Sigmoid colon (tissue), 4 donors: ENCODE measurements around the gene ENAH.

ENCODE experiments used
- POLR2AphosphoS5 ChIP-seq, 4 donors: sonication (generic); formaldehyde crosslinking; IDR thresholded peaks; one replicate each; pipeline ENCODE4 v1.6.1; 2017; ENCODE audit warnings: antibody characterized with exemption in 4 of 4
- TF ChIP-seq, protein P1 (sequence below), 4 experiments: fragments of 450-650 bp in 3 of 4; fragments of 200-600 bp in 1 of 4; IDR thresholded peaks; one replicate each; pipeline ENCODE4 v1.5.1; 2016 to 2019; ENCODE audit warnings: antibody characterized with exemption in 4 of 4, mild to moderate bottlenecking in 3 of 4, moderate library complexity in 2 of 4

DNA sequence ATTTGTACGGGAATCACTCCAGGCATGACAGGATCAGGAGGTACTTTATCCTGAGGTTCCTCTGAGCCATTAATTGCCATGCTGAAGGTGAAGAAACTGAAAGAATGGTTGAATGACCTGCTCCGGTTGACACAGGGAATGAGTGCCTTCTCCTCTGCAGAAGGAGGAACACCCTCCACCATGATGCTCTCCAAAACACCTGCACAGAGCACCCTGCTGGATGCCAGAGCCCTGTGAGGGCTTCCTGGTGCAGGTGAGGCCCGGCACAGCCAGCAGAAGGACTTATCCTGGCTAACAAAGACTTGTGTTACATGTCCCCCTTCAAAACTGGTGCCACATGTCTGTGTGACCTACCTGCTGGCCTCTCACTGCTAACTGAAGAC is 210.8 kb downstream of the ENAH start:
- TF ChIP-seq, protein P1, sequence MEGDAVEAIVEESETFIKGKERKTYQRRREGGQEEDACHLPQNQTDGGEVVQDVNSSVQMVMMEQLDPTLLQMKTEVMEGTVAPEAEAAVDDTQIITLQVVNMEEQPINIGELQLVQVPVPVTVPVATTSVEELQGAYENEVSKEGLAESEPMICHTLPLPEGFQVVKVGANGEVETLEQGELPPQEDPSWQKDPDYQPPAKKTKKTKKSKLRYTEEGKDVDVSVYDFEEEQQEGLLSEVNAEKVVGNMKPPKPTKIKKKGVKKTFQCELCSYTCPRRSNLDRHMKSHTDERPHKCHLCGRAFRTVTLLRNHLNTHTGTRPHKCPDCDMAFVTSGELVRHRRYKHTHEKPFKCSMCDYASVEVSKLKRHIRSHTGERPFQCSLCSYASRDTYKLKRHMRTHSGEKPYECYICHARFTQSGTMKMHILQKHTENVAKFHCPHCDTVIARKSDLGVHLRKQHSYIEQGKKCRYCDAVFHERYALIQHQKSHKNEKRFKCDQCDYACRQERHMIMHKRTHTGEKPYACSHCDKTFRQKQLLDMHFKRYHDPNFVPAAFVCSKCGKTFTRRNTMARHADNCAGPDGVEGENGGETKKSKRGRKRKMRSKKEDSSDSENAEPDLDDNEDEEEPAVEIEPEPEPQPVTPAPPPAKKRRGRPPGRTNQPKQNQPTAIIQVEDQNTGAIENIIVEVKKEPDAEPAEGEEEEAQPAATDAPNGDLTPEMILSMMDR (IDR thresholded peaks at IDR 0.05): no peak
- TF ChIP-seq POLR2AphosphoS5 (IDR thresholded peaks at IDR 0.05): no peak
